NCI-H748 treated with DMSO at 0.1 percent for 48 hours (cell line): ENCODE data around the gene OR2B6.
"Not testable (repeated sequence)": the region's sequence is repeated elsewhere in the genome, so short reads cannot be mapped to it uniquely, and the experiment has no call there.

Experiments
- DNase-seq: peaks from one replicate; lab custom pipeline; 2025; lab: John Stamatoyannopoulos, UW

Gene OR2B6

DNA sequence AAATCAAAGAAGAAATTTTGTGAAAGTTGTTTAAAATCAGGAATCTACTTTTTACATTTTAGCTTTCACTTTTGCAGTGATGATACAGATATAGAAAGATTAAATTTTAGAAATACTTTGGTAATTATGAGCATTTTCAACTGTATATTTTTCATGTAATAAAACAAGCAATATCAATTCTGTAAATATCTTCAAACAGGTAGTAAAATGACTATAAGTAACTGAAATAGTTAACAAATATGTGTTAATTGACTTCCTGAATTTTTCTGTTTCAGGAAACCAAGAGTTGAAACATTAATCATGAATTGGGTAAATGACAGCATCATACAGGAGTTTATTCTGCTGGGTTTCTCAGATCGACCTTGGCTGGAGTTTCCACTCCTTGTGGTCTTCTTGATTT lies at the start of gene OR2B6:
TSS of gene OR2B6 (plus strand) at position 301 of the 400 bp plus-strand sequence. CDS start at position 301, 0 bp downstream.
- DNase-seq, result no peak

DNA sequence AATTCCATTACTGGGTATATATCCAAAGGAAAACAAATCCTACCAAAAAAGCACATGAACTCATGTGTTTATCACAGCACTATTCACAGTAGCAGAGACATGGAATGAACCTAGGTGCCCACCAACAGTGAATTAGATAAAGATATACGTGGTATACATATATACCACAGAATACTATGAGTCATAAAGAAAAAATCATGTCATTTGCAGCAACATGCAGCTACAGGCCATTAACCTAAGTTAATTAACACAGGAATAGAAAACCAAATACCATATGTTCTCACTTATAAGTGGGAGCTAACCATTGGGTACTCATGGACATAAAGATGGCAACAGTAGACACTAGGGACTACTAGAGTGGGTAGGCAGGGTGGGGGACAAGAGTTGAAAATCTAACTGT lies 49.0 kb upstream of the OR2B6 start:
- DNase-seq, result no peak

DNA sequence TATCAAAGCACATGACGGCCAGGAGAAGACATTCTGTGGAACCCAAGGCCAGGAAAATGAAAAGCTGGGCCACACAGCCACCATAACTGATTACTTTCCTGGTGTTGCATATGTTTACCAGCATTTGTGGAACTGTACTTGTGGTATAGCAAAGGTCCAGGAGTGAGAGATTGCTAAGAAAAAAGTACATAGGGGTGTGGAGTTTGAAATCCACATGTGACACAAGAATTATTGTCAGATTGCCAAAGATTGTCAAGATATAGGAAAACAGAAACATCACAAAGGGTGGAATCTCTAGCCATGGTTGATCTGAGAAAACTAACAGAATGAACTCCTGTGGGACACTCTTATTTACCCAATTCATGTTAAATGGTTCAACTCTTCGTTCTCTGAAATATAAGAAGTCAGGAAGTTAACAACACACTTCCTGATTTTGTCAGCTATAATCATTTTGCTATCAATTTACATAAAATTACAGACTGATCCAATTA lies 45.0 kb upstream of the OR2B6 start, which contains the start of gene OR2B2:
TSS of gene OR2B2 (minus strand) at position 441 of the 491 bp plus-strand sequence. CDS start at position 364, 77 bp downstream.
- DNase-seq, result no peak

DNA sequence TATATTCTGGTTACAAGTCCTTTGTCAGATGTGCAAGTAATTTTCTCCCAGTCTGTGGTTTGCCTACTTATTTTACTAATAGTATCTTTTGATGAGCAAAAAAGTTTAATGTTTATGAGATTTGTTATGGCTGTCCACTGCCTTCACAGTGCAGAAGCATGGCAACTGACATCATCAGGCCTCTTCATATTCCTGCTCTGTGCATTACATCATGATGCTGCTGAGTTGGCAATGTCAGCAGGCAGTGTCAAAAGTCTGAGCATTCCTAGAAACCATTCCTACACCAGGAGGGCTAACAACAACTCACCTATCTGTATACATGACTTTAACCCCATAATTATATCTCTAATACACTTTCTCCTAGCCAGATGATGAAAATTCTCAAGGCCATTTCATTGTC lies 34.1 kb upstream of the OR2B6 start:
- DNase-seq, result no peak

DNA sequence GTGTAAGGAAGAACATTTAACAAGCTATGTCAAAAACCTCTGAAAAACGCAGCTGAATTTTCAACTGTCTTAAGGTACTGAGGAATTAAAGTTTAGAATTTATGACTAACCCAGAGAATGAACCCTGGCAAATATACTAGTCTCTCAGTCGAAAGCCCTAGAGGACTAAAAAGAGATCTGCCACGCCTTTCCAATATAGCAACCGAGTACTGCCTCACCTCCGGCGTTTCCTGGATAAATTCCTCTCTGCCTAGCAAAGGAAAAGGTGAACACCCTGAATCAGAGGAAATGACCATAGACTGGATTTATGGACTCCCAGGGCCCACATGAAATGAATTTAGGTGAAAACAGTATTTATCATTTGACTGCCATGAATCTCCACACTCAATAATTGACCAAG lies 32.9 kb upstream of the OR2B6 start:
- DNase-seq, result no peak

DNA sequence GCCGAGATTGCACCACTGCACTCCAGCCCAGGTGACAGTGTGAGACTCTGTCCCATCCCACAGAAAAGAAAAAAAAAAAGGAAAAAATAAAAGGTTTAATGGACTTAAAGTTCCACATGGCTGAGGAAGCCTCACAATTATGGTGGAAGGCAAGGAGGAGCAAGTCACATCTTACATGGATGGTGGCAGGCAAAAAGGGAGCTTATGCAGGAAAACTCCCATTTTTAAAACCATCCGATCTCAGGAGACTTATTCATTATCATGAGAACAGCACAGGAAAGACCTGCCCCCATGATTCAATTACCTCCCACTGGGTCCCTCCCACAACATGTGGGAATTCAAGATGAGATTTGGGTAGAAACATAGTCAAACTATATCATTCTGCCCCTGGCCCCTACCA lies 29.0 kb upstream of the OR2B6 start:
- not testable (repeated sequence) for DNase-seq

DNA sequence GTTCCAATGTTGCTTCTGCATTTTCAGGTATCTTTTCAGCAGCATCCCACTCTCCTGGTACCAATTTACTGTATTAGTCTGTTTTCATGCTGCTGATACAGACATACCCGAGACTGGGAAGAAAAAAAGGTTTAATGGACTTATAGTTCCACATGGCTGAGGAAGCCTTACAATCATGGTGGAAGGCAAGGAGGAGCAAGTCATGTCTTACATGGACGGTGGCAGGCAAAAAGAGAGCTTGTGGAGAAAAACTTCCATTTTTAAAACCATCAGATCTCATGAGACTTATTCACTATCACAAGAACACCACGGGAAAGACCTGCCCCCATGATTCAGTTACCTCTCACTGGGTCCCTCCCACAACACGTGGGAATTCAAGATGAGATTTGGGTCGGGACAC lies 27.1 kb upstream of the OR2B6 start:
- DNase-seq, result not testable (repeated sequence)

DNA sequence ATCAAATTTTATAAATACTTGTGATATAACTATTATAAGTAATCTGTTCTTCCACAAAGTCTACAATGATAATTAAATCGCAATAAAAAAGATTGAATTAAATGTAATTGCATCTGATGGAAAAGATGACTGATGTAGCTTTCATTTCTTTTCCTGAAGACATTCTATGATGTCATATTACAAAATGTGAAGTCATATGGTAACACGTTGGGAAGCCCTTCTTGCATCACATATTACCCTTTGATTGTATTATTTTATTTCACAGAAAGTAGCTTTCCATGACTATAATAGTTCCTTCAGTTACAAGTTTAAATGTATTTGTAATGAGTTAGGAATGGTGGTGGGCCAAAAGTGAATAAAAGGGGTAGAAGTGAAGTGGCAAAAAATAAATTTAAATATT lies 25.8 kb upstream of the OR2B6 start:
- DNase-seq, result no peak

DNA sequence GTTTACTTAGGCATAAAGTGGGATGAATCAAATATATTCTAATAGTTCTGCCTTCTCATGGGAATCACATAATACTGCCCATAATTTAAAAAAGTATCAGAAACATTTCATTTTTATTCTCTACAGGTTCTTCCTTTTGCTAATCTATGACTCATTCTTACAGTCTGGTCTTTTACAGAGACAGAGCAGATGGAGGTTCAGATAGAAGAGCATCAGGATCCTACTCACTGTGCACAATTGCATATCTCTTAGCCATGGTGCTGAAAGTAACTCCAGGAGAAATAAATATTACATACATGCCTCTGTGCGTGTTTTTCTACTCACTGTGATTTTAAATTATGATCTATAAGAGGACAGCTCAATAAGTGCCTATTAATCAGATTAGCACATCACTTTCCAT lies 16.3 kb upstream of the OR2B6 start:
- no peak for DNase-seq

DNA sequence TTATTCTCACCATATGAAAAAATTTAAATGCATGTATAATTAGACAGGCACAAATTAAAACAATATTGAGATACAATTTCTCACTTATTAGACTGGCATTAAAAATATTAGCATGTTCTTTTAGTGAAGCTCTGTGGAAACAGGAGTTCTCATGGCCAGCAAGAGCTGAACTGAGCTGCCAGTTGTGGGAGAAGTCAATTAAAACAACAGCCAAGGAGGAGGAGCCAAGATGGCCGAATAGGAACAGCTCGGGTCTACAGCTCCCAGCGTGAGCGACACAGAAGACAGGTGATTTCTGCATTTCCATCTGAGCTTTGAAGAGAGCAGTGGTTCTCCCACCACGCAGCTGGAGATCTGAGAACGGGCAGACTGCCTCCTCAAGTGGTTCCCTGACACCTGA lies 14.0 kb upstream of the OR2B6 start:
- not testable (repeated sequence) for DNase-seq

DNA sequence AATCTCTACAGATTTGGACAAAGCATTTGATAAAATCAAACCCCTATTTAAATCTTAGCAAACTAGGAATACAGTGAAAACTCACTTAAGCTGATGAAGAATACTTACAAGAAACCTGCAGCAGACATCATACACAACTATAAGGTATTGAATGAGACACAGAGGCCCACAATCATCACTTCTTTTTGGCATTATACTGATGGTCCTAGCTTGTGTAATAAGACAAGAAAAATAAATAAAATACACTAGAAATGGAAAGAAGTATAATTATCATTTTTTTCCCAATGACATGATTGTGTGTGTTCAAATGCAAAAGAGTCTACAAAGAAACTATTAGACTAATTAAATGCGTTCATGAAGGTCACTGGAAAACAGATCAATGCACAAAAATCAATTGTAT lies 8.8 kb upstream of the OR2B6 start:
- no peak for DNase-seq

DNA sequence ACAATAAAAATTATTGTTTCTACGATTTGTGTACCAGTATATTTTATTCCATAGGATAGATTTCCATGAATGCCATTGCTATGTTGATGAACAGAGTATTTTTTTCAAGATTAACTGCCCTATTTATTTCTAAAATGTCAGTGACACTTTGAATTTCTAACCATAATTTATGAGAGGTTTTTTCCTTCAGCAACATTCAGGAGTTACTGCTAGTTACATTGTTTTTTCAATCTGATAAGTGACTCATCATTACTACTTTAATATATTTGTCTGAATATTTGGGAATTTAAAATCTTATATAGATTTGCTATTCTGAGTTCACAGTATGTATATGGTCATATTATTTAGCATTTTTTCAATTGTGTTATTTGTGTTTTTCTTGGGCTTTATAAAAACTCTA lies 6.0 kb upstream of the OR2B6 start:
- no peak for DNase-seq

DNA sequence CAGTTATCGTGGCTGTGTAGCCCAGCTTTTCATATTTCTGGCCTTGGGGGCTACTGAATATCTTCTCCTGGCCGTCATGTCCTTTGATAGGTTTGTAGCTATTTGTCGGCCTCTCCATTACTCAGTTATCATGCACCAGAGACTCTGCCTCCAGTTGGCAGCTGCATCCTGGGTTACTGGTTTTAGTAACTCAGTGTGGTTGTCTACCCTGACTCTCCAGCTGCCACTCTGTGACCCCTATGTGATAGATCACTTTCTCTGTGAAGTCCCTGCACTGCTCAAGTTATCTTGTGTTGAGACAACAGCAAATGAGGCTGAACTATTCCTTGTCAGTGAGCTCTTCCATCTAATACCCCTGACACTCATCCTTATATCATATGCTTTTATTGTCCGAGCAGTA lies 475 bp downstream of the OR2B6 start:
- no peak for DNase-seq

DNA sequence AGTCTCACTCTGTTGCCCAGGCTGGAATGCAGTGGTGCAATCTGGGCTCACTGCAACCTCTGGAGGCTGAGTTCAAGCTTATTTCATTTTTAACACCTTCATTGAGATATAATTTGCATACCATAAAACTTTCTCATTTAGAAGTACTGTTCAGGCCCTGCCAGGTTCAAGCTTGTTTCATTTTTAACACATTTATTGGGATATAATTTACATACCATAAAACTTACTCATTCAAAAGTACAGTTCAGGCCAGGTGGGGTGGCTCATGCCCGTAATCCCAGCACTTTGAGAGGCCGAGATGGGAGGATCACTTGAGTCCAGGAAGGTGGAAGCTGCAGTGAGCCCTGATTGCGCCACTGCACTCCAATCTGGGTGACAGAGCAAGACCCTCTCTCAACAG lies 5.5 kb downstream of the OR2B6 start:
- no peak for DNase-seq

DNA sequence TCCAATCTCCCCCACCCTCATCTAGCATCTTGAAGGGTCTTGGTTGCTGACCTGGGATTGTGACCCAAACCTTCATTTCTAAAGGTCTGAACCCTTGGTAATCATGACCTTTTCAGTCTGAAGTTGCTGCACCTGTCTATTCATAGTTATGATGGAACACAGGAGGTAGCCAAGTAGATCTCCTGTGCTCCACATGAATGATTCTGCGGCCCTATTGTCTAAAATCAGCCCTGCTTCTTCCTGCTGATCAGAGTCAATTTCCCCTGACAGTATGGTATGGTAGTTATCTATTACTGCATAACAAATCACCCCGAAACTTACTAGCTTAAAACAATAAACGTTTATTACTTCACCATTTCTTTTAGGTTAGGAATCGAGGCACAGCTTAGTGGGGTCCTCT lies 9.0 kb downstream of the OR2B6 start:
- DNase-seq, result no peak

DNA sequence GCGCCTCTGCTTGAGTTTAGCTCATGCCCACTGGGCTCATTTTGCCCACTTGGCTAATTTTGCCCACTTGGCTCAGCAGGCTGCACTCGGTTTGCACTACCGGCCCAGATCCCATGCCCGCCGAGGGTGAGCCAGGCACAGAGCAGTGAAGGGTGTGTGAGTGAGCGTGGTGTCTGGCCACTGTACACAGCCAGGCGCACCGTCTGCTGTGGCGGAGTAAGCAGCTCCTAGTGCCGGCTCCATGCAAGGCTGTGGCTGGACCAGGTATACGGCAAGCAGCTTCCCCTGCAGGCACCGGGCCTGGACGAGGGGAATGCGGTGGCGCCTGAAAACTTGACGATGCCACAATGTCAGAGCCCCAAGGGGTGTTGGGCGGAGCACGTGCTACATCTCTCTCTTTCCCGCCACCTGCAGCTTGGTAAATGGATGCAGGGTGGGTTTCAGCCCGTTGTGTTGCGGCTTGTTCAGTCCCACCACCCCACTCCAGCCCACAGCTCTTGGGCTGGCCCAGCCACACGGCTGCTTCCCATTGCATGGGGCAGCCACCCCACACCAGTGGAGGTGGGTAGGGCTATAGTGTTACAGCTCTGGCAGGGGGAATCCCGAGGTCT lies 9.9 kb downstream of the OR2B6 start:
- no peak for DNase-seq

DNA sequence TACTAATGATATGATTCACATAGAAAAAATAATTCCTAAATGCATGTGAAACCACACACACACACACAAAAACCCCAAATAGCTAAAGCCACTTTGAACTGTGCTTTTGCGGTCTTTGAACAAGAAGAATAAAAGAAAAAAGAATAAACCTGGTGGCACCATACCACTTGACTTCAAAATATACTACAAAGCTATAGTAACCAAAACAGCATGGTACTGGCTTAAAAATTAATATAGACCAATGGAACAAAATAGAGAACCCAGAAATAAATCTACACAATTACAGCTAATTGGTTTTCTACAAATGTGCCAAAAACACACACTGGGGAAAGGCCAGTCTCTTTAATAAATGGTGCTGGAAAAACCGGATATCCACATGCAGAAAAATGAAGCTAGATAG lies 13.4 kb downstream of the OR2B6 start:
- DNase-seq, result no peak

DNA sequence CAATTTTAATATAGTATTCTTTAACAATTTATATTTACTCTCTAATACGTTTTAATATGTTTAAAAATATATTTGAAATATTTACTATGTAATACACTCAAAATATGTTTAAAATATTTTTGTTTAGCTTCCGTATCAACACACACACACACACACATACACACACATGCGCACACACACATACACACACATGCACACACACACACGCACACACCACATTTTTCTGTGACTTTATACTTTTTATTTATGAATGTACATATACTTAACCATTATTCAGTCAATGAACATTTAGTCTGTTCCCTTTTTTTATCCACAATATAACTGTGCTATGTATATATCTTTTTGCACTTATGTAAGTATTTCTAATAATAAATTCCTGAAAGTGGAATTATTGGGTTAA lies 15.7 kb downstream of the OR2B6 start:
- no peak for DNase-seq

DNA sequence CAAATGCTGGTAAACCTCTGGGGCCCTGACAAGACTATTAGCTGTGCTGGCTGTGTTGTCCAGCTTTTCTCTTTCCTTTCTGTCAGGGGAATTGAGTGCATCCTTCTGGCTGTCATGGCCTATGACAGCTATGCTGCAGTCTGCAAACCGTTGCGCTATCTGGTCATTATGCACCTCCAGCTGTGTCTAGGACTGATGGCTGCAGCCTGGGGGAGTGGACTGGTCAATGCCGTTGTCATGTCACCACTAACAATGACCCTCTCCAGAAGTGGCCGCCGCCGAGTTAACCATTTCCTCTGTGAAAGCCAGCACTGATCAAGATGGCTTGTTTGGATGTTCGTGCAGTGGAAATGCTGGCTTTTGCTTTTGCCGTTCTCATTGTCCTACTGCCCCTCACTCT lies 20.3 kb downstream of the OR2B6 start:
- DNase-seq, result no peak

DNA sequence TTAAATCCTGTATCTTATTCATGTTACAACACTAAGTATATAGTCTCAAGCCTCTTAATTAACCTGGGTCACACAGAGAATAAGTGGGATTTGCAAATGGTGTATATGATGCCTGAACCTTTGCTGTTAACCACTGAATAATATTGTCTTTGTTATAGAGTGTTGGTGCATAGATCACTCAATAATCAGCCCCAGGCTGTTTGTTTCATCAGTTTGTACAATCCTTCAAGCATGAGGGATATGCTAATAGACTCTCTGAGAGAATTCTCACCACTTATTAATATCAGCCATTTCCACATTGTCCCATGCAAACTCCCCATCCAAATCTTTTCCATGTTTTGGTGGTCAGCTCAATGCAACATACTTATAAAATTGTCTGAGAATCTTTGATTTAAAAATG lies 21.7 kb downstream of the OR2B6 start:
- DNase-seq, result no peak

DNA sequence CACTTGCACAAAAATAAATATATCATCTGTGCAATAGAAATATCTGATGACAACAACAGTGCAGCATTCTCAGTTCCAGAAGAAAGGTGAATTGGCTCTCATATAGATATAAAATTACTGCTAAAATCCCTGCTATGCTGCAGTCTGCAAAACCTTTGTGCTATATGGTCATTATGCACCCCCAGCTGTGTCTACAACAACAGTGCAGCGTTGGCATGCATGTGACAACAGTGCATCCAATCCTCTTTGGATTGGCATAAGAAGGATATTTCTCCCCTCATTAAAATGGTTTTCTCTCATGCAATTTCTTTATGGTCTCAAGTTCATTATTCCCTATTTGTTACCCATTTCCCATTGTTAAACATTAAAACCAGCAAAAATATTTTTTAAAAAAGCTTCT lies 23.1 kb downstream of the OR2B6 start:
- DNase-seq, result no peak

DNA sequence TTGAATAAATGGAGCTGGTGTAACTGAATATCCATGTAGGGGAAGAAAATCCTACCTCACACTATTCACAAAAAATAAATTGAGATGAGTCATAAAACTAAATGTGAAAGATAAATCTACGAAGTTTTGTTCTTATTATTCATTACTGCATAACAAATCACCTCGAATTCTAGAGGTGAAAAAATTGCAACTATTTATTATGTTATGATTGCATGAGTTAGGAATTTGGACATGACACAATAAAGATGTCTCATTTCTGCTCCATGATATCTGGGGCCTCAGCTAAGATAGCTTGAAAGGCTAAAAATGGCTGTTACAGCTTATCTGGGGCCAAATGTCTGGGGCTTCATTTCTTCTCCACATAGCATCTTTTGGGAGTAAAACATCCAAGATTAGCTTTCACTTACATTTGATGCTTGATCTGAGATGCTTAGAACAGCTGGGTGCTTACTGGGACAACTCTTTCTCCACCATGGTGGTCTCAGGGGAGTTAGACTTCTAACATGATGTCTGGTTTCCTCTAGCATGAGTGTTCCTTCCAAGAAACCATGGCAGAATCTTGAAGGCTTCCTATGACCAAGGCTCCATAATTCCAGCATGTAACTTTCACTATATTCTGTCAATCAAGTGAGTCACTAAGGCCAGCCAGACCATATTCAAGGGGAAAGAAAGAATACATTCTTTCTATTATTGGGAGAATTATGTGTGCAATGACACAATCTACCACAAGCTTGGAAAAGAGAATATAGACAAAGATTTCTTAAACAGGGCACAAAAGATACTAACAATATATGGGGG lies 30.1 kb downstream of the OR2B6 start:
- DNase-seq, result no peak

DNA sequence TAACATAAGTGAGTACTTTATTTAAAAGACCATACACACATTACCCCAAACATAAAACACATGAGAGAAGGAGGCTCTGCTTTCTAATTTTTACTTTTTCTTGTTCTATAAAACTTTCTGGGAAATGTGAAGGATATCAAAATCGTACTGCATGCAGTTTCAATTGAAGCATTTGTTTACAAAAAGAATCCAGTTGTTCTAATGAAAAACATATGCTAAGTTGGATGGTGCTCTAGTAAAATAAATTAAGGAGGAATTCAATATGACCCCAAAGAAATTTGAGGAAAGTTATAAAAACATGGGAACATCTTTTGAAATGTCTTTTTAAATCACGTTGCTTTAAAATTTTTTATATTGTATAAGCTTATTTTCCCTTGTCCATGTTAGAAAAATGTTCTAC lies 37.6 kb downstream of the OR2B6 start:
- no peak for DNase-seq
